ENCODE data around the gene TENM3.

Gene TENM3

DNA sequence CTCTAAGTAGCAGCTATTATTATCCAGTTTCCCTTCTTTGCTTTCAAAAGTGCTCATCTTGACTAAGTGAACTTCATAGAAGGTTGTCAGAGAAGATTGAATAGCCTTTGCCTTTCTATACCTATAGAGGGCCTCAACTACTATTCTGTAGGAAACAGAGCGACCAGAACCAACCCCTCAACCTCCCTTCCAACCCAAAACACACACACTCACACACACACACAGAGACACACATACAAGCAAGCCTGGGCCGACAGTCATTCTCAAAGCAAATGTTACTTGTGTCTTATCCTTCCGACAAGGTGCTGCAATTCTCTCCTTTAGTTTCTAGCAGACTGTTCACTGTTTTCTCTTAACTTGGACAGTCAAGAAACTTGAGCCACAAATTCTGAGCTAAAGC, 472.3 kb downstream of the TENM3 start:
- CTCF ChIA-PET = no interaction called here
- POLR2A ChIA-PET = no interaction called here
- no peak overlapping the region for H3K4me3 ChIP-seq (ENCODE audit: low read depth, low read length)
- H3K36me3 ChIP-seq (ENCODE audit: control insufficient read depth in 2 of 2, insufficient read depth in 1 of 2, low read length in 2 of 2) = peaks cover 0 to 11% of the 10 kb centered on the region in 2 experiments; a peak in 1 of 3 replicates
- no peaks in the 10 kb centered on the region for H3K9me3 ChIP-seq (ENCODE audit: control insufficient read depth, insufficient read depth, low read depth, low read length)
- TF ChIP-seq ZFP37 (tag by site-specific recombination; IDR thresholded peaks at IDR 0.05) = no peak
- TF ChIP-seq, protein P1, sequence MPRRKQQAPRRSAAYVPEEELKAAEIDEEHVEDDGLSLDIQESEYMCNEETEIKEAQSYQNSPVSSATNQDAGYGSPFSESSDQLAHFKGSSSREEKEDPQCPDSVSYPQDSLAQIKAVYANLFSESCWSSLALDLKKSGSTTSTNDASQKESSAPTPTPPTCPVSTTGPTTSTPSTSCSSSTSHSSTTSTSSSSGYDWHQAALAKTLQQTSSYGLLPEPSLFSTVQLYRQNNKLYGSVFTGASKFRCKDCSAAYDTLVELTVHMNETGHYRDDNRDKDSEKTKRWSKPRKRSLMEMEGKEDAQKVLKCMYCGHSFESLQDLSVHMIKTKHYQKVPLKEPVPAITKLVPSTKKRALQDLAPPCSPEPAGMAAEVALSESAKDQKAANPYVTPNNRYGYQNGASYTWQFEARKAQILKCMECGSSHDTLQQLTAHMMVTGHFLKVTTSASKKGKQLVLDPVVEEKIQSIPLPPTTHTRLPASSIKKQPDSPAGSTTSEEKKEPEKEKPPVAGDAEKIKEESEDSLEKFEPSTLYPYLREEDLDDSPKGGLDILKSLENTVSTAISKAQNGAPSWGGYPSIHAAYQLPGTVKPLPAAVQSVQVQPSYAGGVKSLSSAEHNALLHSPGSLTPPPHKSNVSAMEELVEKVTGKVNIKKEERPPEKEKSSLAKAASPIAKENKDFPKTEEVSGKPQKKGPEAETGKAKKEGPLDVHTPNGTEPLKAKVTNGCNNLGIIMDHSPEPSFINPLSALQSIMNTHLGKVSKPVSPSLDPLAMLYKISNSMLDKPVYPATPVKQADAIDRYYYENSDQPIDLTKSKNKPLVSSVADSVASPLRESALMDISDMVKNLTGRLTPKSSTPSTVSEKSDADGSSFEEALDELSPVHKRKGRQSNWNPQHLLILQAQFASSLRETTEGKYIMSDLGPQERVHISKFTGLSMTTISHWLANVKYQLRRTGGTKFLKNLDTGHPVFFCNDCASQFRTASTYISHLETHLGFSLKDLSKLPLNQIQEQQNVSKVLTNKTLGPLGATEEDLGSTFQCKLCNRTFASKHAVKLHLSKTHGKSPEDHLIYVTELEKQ (tag by site-specific recombination; IDR thresholded peaks at IDR 0.05; ENCODE audit: borderline replicate concordance) = no peak
- H3K4me1 ChIP-seq (ENCODE audit: control insufficient read depth, insufficient read depth, low read length) = peaks cover 6% of the 10 kb centered on the region; the same call in 1 of the 2 replicates
- H3K27ac ChIP-seq (ENCODE audit: extremely low read depth, low read depth, low read length) = no peak overlapping the region

DNA sequence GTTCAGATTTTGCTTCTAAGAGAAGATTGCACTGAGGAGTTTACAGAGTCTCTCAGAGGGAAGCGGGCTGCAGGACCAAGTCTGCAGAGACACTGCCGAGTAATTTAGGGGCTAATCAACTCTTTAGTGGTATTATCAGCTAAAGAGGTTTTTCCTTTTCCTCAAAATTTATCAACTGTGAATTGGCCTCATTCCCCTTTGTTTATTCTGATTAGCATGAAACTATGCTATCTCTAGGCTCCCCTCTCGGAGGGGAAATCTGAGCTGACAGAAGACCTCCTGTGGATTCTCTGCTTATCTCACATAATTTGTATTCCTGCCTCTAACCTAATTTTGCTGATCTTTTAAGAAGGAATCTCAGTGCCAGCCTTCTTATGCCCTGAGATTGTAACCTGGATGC, 473.0 kb downstream of the TENM3 start:
- Histone ChIP-seq H3K4me3 (ENCODE audit: low read depth, low read length) (no peak overlapping the region), H3K4me1 (ENCODE audit: control insufficient read depth, insufficient read depth, low read length) (peaks cover 6% of the 10 kb centered on the region; the same call in 1 of the 2 replicates), H3K36me3 (ENCODE audit: control insufficient read depth in 2 of 2, insufficient read depth in 1 of 2, low read length in 2 of 2) (peaks cover 0 to 11% of the 10 kb centered on the region in 2 experiments; a peak in 1 of 3 replicates), H3K27ac (ENCODE audit: extremely low read depth, low read depth, low read length) (no peak overlapping the region), H3K9me3 (ENCODE audit: control insufficient read depth, insufficient read depth, low read depth, low read length) (no peaks in the 10 kb centered on the region)
- CTCF ChIA-PET = no interaction called here
- POLR2A ChIA-PET = no interaction called here
- TF ChIP-seq ZNF202 (tag by site-specific recombination; IDR thresholded peaks at IDR 0.05; ENCODE audit: borderline replicate concordance) = no peak
- TF ChIP-seq, protein P2, sequence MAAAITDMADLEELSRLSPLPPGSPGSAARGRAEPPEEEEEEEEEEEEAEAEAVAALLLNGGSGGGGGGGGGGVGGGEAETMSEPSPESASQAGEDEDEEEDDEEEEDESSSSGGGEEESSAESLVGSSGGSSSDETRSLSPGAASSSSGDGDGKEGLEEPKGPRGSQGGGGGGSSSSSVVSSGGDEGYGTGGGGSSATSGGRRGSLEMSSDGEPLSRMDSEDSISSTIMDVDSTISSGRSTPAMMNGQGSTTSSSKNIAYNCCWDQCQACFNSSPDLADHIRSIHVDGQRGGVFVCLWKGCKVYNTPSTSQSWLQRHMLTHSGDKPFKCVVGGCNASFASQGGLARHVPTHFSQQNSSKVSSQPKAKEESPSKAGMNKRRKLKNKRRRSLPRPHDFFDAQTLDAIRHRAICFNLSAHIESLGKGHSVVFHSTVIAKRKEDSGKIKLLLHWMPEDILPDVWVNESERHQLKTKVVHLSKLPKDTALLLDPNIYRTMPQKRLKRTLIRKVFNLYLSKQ (tag by site-specific recombination; IDR thresholded peaks at IDR 0.05; ENCODE audit: borderline replicate concordance) = no peak
- TF ChIP-seq ZNF37A (tag by site-specific recombination; IDR thresholded peaks at IDR 0.05) = no peak
- no peak for TF ChIP-seq ZNF114 (tag by site-specific recombination; IDR thresholded peaks at IDR 0.05)
- TF ChIP-seq, protein P3, sequence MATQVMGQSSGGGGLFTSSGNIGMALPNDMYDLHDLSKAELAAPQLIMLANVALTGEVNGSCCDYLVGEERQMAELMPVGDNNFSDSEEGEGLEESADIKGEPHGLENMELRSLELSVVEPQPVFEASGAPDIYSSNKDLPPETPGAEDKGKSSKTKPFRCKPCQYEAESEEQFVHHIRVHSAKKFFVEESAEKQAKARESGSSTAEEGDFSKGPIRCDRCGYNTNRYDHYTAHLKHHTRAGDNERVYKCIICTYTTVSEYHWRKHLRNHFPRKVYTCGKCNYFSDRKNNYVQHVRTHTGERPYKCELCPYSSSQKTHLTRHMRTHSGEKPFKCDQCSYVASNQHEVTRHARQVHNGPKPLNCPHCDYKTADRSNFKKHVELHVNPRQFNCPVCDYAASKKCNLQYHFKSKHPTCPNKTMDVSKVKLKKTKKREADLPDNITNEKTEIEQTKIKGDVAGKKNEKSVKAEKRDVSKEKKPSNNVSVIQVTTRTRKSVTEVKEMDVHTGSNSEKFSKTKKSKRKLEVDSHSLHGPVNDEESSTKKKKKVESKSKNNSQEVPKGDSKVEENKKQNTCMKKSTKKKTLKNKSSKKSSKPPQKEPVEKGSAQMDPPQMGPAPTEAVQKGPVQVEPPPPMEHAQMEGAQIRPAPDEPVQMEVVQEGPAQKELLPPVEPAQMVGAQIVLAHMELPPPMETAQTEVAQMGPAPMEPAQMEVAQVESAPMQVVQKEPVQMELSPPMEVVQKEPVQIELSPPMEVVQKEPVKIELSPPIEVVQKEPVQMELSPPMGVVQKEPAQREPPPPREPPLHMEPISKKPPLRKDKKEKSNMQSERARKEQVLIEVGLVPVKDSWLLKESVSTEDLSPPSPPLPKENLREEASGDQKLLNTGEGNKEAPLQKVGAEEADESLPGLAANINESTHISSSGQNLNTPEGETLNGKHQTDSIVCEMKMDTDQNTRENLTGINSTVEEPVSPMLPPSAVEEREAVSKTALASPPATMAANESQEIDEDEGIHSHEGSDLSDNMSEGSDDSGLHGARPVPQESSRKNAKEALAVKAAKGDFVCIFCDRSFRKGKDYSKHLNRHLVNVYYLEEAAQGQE (tag by site-specific recombination; IDR thresholded peaks at IDR 0.05) = no peak
- TF ChIP-seq, protein P4, sequence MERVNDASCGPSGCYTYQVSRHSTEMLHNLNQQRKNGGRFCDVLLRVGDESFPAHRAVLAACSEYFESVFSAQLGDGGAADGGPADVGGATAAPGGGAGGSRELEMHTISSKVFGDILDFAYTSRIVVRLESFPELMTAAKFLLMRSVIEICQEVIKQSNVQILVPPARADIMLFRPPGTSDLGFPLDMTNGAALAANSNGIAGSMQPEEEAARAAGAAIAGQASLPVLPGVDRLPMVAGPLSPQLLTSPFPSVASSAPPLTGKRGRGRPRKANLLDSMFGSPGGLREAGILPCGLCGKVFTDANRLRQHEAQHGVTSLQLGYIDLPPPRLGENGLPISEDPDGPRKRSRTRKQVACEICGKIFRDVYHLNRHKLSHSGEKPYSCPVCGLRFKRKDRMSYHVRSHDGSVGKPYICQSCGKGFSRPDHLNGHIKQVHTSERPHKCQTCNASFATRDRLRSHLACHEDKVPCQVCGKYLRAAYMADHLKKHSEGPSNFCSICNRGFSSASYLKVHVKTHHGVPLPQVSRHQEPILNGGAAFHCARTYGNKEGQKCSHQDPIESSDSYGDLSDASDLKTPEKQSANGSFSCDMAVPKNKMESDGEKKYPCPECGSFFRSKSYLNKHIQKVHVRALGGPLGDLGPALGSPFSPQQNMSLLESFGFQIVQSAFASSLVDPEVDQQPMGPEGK (tag by site-specific recombination; IDR thresholded peaks at IDR 0.05) = no peak
- no peak for TF ChIP-seq ZBTB21 (tag by site-specific recombination; IDR thresholded peaks at IDR 0.05)
- no peak for TF ChIP-seq KLF7 (tag by site-specific recombination; IDR thresholded peaks at IDR 0.05; ENCODE audit: borderline replicate concordance)
- TF ChIP-seq, protein P5, sequence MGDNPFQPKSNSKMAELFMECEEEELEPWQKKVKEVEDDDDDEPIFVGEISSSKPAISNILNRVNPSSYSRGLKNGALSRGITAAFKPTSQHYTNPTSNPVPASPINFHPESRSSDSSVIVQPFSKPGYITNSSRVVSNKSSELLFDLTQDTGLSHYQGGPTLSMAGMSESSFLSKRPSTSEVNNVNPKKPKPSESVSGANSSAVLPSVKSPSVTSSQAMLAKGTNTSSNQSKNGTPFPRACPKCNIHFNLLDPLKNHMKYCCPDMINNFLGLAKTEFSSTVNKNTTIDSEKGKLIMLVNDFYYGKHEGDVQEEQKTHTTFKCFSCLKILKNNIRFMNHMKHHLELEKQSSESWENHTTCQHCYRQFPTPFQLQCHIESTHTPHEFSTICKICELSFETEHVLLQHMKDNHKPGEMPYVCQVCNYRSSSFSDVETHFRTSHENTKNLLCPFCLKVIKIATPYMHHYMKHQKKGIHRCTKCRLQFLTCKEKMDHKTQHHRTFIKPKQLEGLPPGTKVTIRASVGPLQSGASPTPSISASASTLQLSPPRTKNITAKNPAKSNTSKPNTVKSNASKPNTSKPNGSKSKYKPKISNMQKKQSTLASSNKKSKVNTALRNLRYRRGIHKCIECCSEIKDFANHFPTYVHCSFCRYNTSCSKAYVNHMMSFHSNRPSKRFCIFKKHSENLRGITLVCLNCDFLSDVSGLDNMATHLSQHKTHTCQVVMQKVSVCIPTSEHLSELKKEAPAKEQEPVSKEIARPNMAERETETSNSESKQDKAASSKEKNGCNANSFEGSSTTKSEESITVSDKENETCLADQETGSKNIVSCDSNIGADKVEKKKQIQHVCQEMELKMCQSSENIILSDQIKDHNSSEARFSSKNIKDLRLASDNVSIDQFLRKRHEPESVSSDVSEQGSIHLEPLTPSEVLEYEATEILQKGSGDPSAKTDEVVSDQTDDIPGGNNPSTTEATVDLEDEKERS (tag by site-specific recombination; IDR thresholded peaks at IDR 0.05) = no peak
- no peak for TF ChIP-seq ZNF558 (tag by site-specific recombination; IDR thresholded peaks at IDR 0.05)
- no peak for TF ChIP-seq KLF16 (tag by site-specific recombination; IDR thresholded peaks at IDR 0.05)
- no peak for TF ChIP-seq ZSCAN30 (tag by site-specific recombination; IDR thresholded peaks at IDR 0.05)
- no peak for TF ChIP-seq ZNF239 (tag by site-specific recombination; IDR thresholded peaks at IDR 0.05)
